NCI-H2107 treated with DMSO at 0.1 percent for 48 hours (cell line): Measurements from ENCODE around the gene CHSY1.
"Not testable (repeated sequence)": the region's sequence is repeated elsewhere in the genome, so short reads cannot be mapped to it uniquely, and the experiment has no call there.

ENCODE experiments used
- DNase-seq: peaks from one replicate; lab custom pipeline; 2025; ENCODE audit not compliant: unreplicated experiment; lab: John Stamatoyannopoulos, UW

The CHSY1 gene, protein sequence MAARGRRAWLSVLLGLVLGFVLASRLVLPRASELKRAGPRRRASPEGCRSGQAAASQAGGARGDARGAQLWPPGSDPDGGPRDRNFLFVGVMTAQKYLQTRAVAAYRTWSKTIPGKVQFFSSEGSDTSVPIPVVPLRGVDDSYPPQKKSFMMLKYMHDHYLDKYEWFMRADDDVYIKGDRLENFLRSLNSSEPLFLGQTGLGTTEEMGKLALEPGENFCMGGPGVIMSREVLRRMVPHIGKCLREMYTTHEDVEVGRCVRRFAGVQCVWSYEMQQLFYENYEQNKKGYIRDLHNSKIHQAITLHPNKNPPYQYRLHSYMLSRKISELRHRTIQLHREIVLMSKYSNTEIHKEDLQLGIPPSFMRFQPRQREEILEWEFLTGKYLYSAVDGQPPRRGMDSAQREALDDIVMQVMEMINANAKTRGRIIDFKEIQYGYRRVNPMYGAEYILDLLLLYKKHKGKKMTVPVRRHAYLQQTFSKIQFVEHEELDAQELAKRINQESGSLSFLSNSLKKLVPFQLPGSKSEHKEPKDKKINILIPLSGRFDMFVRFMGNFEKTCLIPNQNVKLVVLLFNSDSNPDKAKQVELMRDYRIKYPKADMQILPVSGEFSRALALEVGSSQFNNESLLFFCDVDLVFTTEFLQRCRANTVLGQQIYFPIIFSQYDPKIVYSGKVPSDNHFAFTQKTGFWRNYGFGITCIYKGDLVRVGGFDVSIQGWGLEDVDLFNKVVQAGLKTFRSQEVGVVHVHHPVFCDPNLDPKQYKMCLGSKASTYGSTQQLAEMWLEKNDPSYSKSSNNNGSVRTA

GRCh38 chr15:101251830-101252820 is at the start of gene CHSY1:
TSS of gene CHSY1 (minus strand) at chr15:101252048. CDS start at chr15:101251456, 592 bp downstream.
- peak; percentile 5 for DNase-seq

GRCh38 chr15:101296418-101297405 is 44.9 kb upstream of the CHSY1 start:
- DNase-seq = no peak

- no peak for DNase-seq
Measured at GRCh38 chr15:101295607-101296161, 43.8 kb upstream of the CHSY1 start.

GRCh38 chr15:101294731-101295606 is 43.1 kb upstream of the CHSY1 start, which contains the start of gene SNRPA1:
TSS of gene SNRPA1 (minus strand) at chr15:101295248. CDS start at chr15:101295178, 70 bp downstream.
- peak; percentile 39 for DNase-seq

DNA sequence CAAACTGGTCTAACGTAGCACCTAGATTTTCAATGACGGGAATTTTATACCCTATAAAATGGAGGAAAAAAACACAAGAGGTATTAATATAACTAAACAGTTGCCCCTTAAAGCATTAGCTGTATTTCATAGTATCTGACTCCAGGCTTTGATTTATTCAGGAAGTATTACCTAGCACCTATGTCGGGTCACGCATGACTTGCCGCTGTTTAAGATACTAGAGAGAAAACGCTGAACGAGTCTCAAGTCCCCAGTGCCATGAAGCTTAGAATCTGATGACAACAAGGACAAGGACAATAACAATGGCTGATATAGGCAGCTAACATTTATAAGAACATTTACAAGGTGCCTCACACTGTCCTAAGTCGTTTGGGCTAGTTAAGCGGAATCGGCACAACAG is 41.3 kb upstream of the CHSY1 start:
- DNase-seq = peak; percentile 10

DNA sequence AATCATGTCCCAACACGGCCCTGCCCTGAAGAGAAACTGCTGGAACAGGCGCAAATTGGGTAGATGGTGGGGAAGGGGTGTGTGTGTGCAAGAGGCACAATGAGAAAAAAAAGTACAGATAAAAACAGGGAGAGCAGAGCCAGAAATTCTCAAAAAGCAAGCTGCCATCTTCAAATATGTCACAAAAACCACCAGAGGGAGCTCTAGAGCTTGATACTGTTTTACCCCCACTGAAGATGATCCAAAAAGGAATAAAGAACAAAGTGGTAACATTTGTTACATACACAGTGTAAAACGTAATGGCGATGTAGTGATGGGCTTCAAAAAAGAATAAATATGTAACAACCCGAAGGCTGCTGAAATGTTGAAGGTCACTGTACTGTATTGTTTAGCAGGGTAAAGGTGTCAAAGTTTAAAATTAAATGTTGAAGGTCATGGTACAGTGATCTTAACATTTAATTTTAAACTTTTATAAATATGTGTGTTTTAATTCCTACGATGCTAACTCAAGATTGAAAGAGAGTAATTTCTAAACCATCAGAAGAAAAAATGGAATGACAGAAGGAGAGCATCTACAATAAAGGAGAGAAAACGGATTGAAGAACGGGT is 37.2 kb upstream of the CHSY1 start:
- DNase-seq = no peak

DNA sequence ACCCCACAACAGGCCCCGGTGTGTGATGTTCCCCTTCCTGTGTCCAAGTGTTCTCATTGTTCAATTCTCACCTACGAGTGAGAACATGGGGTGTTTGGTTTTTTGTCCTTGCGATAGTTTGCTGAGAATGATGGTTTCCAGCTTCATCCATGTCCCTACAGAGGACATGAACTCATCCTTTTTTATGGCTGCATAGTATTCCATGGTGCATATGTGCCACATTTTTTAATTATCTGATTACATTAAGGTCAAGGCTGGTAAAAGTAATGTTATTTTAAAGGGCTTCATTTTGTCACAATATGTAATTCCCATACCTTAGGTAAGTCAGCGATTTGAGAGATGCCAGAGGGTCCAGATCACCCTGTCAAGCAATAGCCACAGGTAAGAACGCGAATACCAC is 35.5 kb upstream of the CHSY1 start:
- not testable (repeated sequence) for DNase-seq

DNA sequence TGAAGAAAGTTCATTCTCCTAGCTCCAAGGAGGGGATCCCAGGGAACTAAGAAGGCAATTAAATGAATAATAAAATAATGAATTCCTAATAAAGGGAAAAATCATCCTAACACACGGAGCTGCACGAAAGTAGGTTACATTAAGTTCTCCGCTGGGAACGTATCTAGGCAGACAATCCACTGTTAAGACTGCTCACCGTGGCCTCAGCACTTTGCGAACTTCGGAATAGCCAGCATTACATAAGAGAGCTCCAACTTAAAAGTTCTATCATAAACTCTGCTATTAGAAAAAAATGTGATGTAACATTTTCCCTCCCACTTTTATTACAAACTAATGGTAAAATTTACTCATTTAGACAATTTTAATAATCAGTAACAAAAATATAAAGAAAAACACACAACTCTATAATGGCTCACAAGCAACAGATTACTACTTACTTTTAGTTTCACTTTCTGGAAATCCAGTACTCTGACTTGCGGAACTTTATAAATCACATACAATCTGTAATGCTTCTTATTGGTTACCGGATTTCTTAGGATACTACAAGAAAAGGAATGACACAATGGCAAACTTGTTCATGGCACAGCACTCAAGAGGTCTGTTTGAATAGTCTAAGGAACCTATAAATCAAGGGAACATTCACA is 34.7 kb upstream of the CHSY1 start:
- DNase-seq = no peak

GRCh38 chr15:101283931-101284330 is 32.1 kb upstream of the CHSY1 start:
- DNase-seq = no peak

DNA sequence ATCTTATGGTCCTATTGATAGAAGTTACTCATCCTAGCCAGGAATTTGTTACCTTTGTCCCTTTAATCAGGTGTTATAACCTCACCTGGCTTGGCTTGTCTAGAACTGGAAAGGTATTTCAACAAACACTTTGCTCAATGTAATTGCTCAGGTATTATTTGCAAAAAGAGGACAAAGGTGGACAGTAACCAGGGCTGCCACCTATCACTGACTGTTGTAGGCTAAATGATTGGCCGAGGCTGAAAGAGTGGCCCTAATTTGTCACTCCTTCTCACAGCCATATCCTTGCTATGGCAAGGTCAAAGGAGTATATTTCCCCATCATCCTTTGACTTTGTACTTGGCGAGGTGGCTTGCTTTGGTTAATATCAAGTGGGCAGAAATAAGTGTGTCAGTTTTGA is 28.2 kb upstream of the CHSY1 start:
- DNase-seq = no peak

GRCh38 chr15:101277943-101278564 is 26.2 kb upstream of the CHSY1 start:
- DNase-seq = no peak

GRCh38 chr15:101277038-101277822 is 25.4 kb upstream of the CHSY1 start, which contains the start of gene SELENOS:
TSS of gene SELENOS (minus strand) at chr15:101277485. CDS start at chr15:101277417, 68 bp downstream.
- DNase-seq = peak; percentile 39

GRCh38 chr15:101276501-101277037 is 24.7 kb upstream of the CHSY1 start:
- DNase-seq = no peak

- DNase-seq = no peak
Measured at GRCh38 chr15:101275018-101275417, 23.2 kb upstream of the CHSY1 start.

- no peak for DNase-seq
Measured at GRCh38 chr15:101273534-101273933, 21.7 kb upstream of the CHSY1 start.

DNA sequence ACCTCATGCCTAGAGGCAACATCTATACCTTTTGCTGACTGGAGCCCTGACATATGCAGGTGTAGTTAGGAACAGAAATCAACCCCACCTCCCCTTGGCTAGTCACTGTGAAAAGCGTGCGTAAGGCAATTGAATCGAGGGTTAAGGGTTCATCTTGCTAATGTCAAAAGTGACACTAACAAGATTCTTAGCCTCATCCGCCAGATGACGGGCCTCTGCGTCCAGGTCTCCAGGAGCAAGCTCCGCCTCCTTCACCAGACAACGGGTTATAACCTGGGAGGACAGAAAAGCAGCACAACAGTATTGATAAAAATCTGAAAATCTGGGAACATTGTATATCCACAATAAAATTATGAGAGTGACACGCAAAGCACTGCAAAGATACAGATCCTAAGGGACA is 20.7 kb upstream of the CHSY1 start:
- DNase-seq = no peak
